ENCODE results near the gene LCE2C.
"Not testable (repeated sequence)": the region's sequence is repeated elsewhere in the genome, so short reads cannot be mapped to it uniquely, and the experiment has no call there.

LCE2C gene

GRCh38 chr1:152674983-152675382, at the start of gene LCE2C:
TSS of gene LCE2C (plus strand) at chr1:152675279. CDS start at chr1:152676016, 737 bp downstream.
- not testable (repeated sequence) for H3K9ac ChIP-seq (ENCODE audit: low read length); H3K9me3 ChIP-seq (ENCODE audit: control insufficient read depth, low read length); H3K4me1 ChIP-seq (ENCODE audit: control insufficient read depth, insufficient read depth, low read length); H3K27me3 ChIP-seq (replicated peaks; ENCODE audit: control insufficient read depth, insufficient read depth, low read length); DNase-seq (ENCODE audit: low read depth); H3K36me3 ChIP-seq (ENCODE audit: control insufficient read depth, insufficient read depth, low read length, severe bottlenecking); H3K4me3 ChIP-seq (ENCODE audit: low read length)

GRCh38 chr1:152626744-152627143, 48.3 kb upstream of the LCE2C start:
- H3K9ac ChIP-seq (ENCODE audit: low read length), result no peak overlapping the region
- no peak overlapping the region for H3K4me3 ChIP-seq (ENCODE audit: low read length)
- H3K27me3 ChIP-seq (replicated peaks; ENCODE audit: control insufficient read depth, insufficient read depth, low read length), result peaks cover 4% of the 10 kb centered on the region
- H3K36me3 ChIP-seq (ENCODE audit: control insufficient read depth, insufficient read depth, low read length, severe bottlenecking), result no peaks in the 10 kb centered on the region
- peaks cover 19% of the 10 kb centered on the region for H3K4me1 ChIP-seq (ENCODE audit: control insufficient read depth, insufficient read depth, low read length)
- DNase-seq (ENCODE audit: low read depth), result no peak
- H3K9me3 ChIP-seq (ENCODE audit: control insufficient read depth, low read length), result peaks cover 14% of the 10 kb centered on the region

GRCh38 chr1:152630596-152630995, 44.5 kb upstream of the LCE2C start:
- Histone ChIP-seq H3K9me3 (ENCODE audit: control insufficient read depth, low read length) (peaks cover 20% of the 10 kb centered on the region), H3K4me1 (ENCODE audit: control insufficient read depth, insufficient read depth, low read length) (peaks cover 11% of the 10 kb centered on the region)

GRCh38 chr1:152640351-152640750, 34.7 kb upstream of the LCE2C start:
- Histone ChIP-seq H3K36me3 (ENCODE audit: control insufficient read depth, insufficient read depth, low read length, severe bottlenecking) (no peaks in the 10 kb centered on the region), H3K9me3 (ENCODE audit: control insufficient read depth, low read length) (peaks cover 7% of the 10 kb centered on the region), H3K4me1 (ENCODE audit: control insufficient read depth, insufficient read depth, low read length) (no peaks in the 10 kb centered on the region), H3K27me3 (replicated peaks; ENCODE audit: control insufficient read depth, insufficient read depth, low read length) (no peaks in the 10 kb centered on the region), H3K9ac (ENCODE audit: low read length) (no peak overlapping the region), H3K4me3 (ENCODE audit: low read length) (no peak overlapping the region)
- DNase-seq (ENCODE audit: low read depth), result no peak

More at GRCh38 chr1:152630596-152630995, 44.5 kb upstream of the LCE2C start:
- Histone ChIP-seq H3K36me3 (ENCODE audit: control insufficient read depth, insufficient read depth, low read length, severe bottlenecking) (no peaks in the 10 kb centered on the region), H3K9ac (ENCODE audit: low read length) (no peak overlapping the region), H3K4me3 (ENCODE audit: low read length) (no peak overlapping the region), H3K27me3 (replicated peaks; ENCODE audit: control insufficient read depth, insufficient read depth, low read length) (no peaks in the 10 kb centered on the region)
- DNase-seq (ENCODE audit: low read depth), result no peak

GRCh38 chr1:152643945-152644344, 31.1 kb upstream of the LCE2C start:
- Histone ChIP-seq H3K9me3 (ENCODE audit: control insufficient read depth, low read length) (peaks cover under 1% of the 10 kb centered on the region), H3K4me3 (ENCODE audit: low read length) (no peak overlapping the region), H3K27me3 (replicated peaks; ENCODE audit: control insufficient read depth, insufficient read depth, low read length) (no peaks in the 10 kb centered on the region), H3K9ac (ENCODE audit: low read length) (no peak overlapping the region), H3K36me3 (ENCODE audit: control insufficient read depth, insufficient read depth, low read length, severe bottlenecking) (no peaks in the 10 kb centered on the region), H3K4me1 (ENCODE audit: control insufficient read depth, insufficient read depth, low read length) (no peaks in the 10 kb centered on the region)
- DNase-seq (ENCODE audit: low read depth), result no peak

- Histone ChIP-seq H3K27me3 (replicated peaks; ENCODE audit: control insufficient read depth, insufficient read depth, low read length) (no peaks in the 10 kb centered on the region), H3K4me1 (ENCODE audit: control insufficient read depth, insufficient read depth, low read length) (no peaks in the 10 kb centered on the region), H3K9ac (ENCODE audit: low read length) (no peak overlapping the region), H3K4me3 (ENCODE audit: low read length) (no peak overlapping the region), H3K9me3 (ENCODE audit: control insufficient read depth, low read length) (no peaks in the 10 kb centered on the region), H3K36me3 (ENCODE audit: control insufficient read depth, insufficient read depth, low read length, severe bottlenecking) (no peaks in the 10 kb centered on the region)
- DNase-seq (ENCODE audit: low read depth), result no peak
These were observed 29.9 kb upstream of the LCE2C start for GRCh38 chr1:152645146-152645545.

- Histone ChIP-seq H3K4me3 (ENCODE audit: low read length) (no peak overlapping the region), H3K27me3 (replicated peaks; ENCODE audit: control insufficient read depth, insufficient read depth, low read length) (no peaks in the 10 kb centered on the region), H3K36me3 (ENCODE audit: control insufficient read depth, insufficient read depth, low read length, severe bottlenecking) (no peaks in the 10 kb centered on the region), H3K9me3 (ENCODE audit: control insufficient read depth, low read length) (no peaks in the 10 kb centered on the region), H3K4me1 (ENCODE audit: control insufficient read depth, insufficient read depth, low read length) (no peaks in the 10 kb centered on the region), H3K9ac (ENCODE audit: low read length) (no peak overlapping the region)
- DNase-seq (ENCODE audit: low read depth), result no peak
These were observed 28.4 kb upstream of the LCE2C start for GRCh38 chr1:152646656-152647055.

GRCh38 chr1:152654110-152654509, 21.0 kb upstream of the LCE2C start:
- peak; percentile 37 for DNase-seq (ENCODE audit: low read depth)
- Histone ChIP-seq H3K36me3 (ENCODE audit: control insufficient read depth, insufficient read depth, low read length, severe bottlenecking) (no peaks in the 10 kb centered on the region), H3K4me3 (ENCODE audit: low read length) (no peak overlapping the region), H3K27me3 (replicated peaks; ENCODE audit: control insufficient read depth, insufficient read depth, low read length) (no peaks in the 10 kb centered on the region), H3K9ac (ENCODE audit: low read length) (no peak overlapping the region), H3K9me3 (ENCODE audit: control insufficient read depth, low read length) (no peaks in the 10 kb centered on the region), H3K4me1 (ENCODE audit: control insufficient read depth, insufficient read depth, low read length) (no peaks in the 10 kb centered on the region)

- Histone ChIP-seq H3K9me3 (ENCODE audit: control insufficient read depth, low read length) (no peaks in the 10 kb centered on the region), H3K36me3 (ENCODE audit: control insufficient read depth, insufficient read depth, low read length, severe bottlenecking) (no peaks in the 10 kb centered on the region)
These were observed 18.6 kb upstream of the LCE2C start for GRCh38 chr1:152656459-152656858.

GRCh38 chr1:152657677-152658076, 17.4 kb upstream of the LCE2C start:
- H3K4me3 ChIP-seq (ENCODE audit: low read length), result no peak overlapping the region
- H3K9me3 ChIP-seq (ENCODE audit: control insufficient read depth, low read length), result no peaks in the 10 kb centered on the region
- H3K27me3 ChIP-seq (replicated peaks; ENCODE audit: control insufficient read depth, insufficient read depth, low read length), result no peaks in the 10 kb centered on the region
- no peaks in the 10 kb centered on the region for H3K36me3 ChIP-seq (ENCODE audit: control insufficient read depth, insufficient read depth, low read length, severe bottlenecking)
- H3K4me1 ChIP-seq (ENCODE audit: control insufficient read depth, insufficient read depth, low read length), result no peaks in the 10 kb centered on the region
- no peak for DNase-seq (ENCODE audit: low read depth)
- H3K9ac ChIP-seq (ENCODE audit: low read length), result no peak overlapping the region

More at GRCh38 chr1:152656459-152656858, 18.6 kb upstream of the LCE2C start:
- Histone ChIP-seq H3K27me3 (replicated peaks; ENCODE audit: control insufficient read depth, insufficient read depth, low read length) (no peaks in the 10 kb centered on the region), H3K9ac (ENCODE audit: low read length) (no peak overlapping the region), H3K4me3 (ENCODE audit: low read length) (no peak overlapping the region), H3K4me1 (ENCODE audit: control insufficient read depth, insufficient read depth, low read length) (no peaks in the 10 kb centered on the region)
- DNase-seq (ENCODE audit: low read depth), result no peak

- no peaks in the 10 kb centered on the region for H3K9me3 ChIP-seq (ENCODE audit: control insufficient read depth, low read length)
- H3K4me1 ChIP-seq (ENCODE audit: control insufficient read depth, insufficient read depth, low read length), result no peaks in the 10 kb centered on the region
- H3K4me3 ChIP-seq (ENCODE audit: low read length), result no peak overlapping the region
- no peaks in the 10 kb centered on the region for H3K27me3 ChIP-seq (replicated peaks; ENCODE audit: control insufficient read depth, insufficient read depth, low read length)
- no peak overlapping the region for H3K9ac ChIP-seq (ENCODE audit: low read length)
- DNase-seq (ENCODE audit: low read depth), result no peak
- H3K36me3 ChIP-seq (ENCODE audit: control insufficient read depth, insufficient read depth, low read length, severe bottlenecking), result no peaks in the 10 kb centered on the region
These were observed 16.4 kb upstream of the LCE2C start for GRCh38 chr1:152658649-152659048.

- Histone ChIP-seq H3K9ac (ENCODE audit: low read length) (no peak within 1 kb of the TSS), H3K36me3 (ENCODE audit: control insufficient read depth, insufficient read depth, low read length, severe bottlenecking) (no peaks in the 10 kb centered on the region), H3K4me3 (ENCODE audit: low read length) (no peak within 1 kb of the TSS), H3K4me1 (ENCODE audit: control insufficient read depth, insufficient read depth, low read length) (no peaks in the 10 kb centered on the region), H3K9me3 (ENCODE audit: control insufficient read depth, low read length) (no peaks in the 10 kb centered on the region), H3K27me3 (replicated peaks; ENCODE audit: control insufficient read depth, insufficient read depth, low read length) (no peaks in the 10 kb centered on the region)
- DNase-seq (ENCODE audit: low read depth), result no peak
These were observed 12.0 kb upstream of the LCE2C start, which contains the start of gene LCE2D for GRCh38 chr1:152663098-152663497. TSS of gene LCE2D (plus strand) at chr1:152663380. CDS start at chr1:152664106, 726 bp downstream.
